Lung (tissue), 13 donors: Measurements from ENCODE around the gene AP2B1. TPM values are rescaled to one million over a fixed set of nuclear protein-coding genes. Genes with fewer than 3 reads are reported as not detected.

ENCODE experiments used
- ATAC-seq: fragments of 200-7000 bp; cut with Tn5 transposase; one replicate; pipeline ENCODE4 v1.9.1; 2020; ENCODE audit warnings: moderate number of reproducible peaks; ENCODE audit not compliant: insufficient read depth, low FRiP score
- DNase-seq, 3 donors: peaks; one replicate each; pipeline ENCODE4 v3.0.0-alpha.2; 2013 to 2017
- H3K27ac ChIP-seq, 2 donors: one replicate each; pipeline ENCODE4 v1.5.1; 2013; ENCODE audit warnings: mild to moderate bottlenecking in 2 of 2, moderate library complexity in 2 of 2, control low read depth in 1 of 2, inconsistent platforms in 1 of 2, low read depth in 1 of 2, low read length in 1 of 2
- H3K27me3 ChIP-seq, 3 donors: one replicate each; pipeline ENCODE4 v1.5.1; 2013; ENCODE audit warnings: low read length in 2 of 3; ENCODE audit not compliant: control insufficient read depth in 3 of 3, insufficient read depth in 3 of 3
- H3K36me3 ChIP-seq, 4 donors: one replicate each; pipeline ENCODE4 v1.5.1; 2013; ENCODE audit warnings: low read length in 4 of 4, mild to moderate bottlenecking in 1 of 4, moderate library complexity in 1 of 4; ENCODE audit not compliant: control insufficient read depth in 4 of 4, insufficient read depth in 4 of 4
- H3K4me1 ChIP-seq, 5 donors: one replicate each; pipeline ENCODE4 v1.5.1; 2013; ENCODE audit warnings: low read length in 5 of 5, mild to moderate bottlenecking in 2 of 5, moderate library complexity in 1 of 5; ENCODE audit not compliant: control insufficient read depth in 5 of 5, insufficient read depth in 5 of 5
- H3K4me3 ChIP-seq: one replicate; pipeline ENCODE4 v1.5.1; 2013; ENCODE audit warnings: mild to moderate bottlenecking, control low read depth, moderate library complexity
- H3K9ac ChIP-seq, 2 donors: one replicate each; pipeline ENCODE4 v1.5.1; 2013; ENCODE audit warnings: low read length in 2 of 2, control low read depth in 1 of 2; ENCODE audit not compliant: insufficient read depth in 1 of 2
- H3K9me3 ChIP-seq, 4 donors: one replicate each; pipeline ENCODE4 v1.5.1; 2013; ENCODE audit warnings: low read length in 3 of 4, mild to moderate bottlenecking in 1 of 4, moderate library complexity in 1 of 4; ENCODE audit not compliant: control insufficient read depth in 4 of 4, insufficient read depth in 3 of 4
- CTCF ChIP-seq: IDR thresholded peaks from 2 replicates; pipeline ENCODE4 v1.5.1; 2012; ENCODE audit warnings: mild to moderate bottlenecking; ENCODE audit errors: control extremely low read depth, extremely low read depth
- WGBS, 2 donors: extraction: QIAGEN DNeasy Blood & Tissue Kit; methylation state at CpG; one replicate each; pipeline ENCODE4 v1.1.7; 2013; 5-methylcytosine and 5-hydroxymethylcytosine counted together
- polyA plus RNA-seq, 2 donors: library from polyadenylated mRNA; stranded (reverse); fragments of 200-250 nt; gene quantifications; one replicate each; pipeline ENCODE4 v1.2.1, GENCODE V29; 2013
- small RNA-seq: library from RNA; depleted of rRNA; stranded (forward); fragments of <200 nt; gene quantifications from one replicate; pipeline ENCODE3, GENCODE V24; 2014; ENCODE audit warnings: low replicate concordance
- total RNA-seq, 2 donors: library from RNA; depleted of rRNA in 1 of 2; stranded (reverse); fragments of >200 nt in 1 of 2; gene quantifications; one replicate each; pipeline ENCODE4 v1.2.1, GENCODE V29; 2014 to 2021
- donor health status: control.
- donor health status: control.
- donor health status: Bipolar disorder and iron deficiency.
- donor health status: healthy.
- donor health status: DM: yes; HTN: yes; CAD: no.

The AP2B1 gene
- total and polyA plus RNA-seq, 4 donors, result 52.9 to 156 (median 82.4) TPM

DNA sequence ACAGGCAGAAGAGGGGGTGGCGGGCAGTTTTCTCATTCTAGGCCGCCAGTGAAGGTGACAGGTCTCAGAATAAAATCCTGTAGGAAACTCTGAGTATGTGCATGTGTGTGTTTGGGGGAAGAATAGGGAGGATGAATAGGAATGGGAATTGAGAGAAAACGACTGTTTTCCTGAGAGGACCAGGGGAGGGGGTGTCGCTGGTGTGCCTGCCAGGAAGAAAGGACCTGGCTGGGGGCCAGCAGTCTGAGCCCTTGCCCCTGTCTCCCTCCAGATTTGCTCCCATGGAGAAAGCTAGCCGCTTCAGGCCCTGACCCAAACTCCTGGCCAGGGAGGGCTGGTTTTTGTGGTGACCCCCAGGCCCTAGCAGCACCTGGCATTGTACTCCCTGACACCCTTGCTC lies 187.9 kb downstream of the AP2B1 start:
- Histone ChIP-seq H3K27me3 (peaks cover 0 to 2% (median 0%) of the 10 kb centered on the region in 3 donors), H3K4me3 (no peak overlapping the region), H3K9ac (peak overlapping the region in 1 of 2 donors; percentile 16), H3K4me1 (peaks cover 0 to 32% (median 20%) of the 10 kb centered on the region in 5 donors), H3K27ac (peak overlapping the region in 1 of 2 donors; percentile 78), H3K9me3 (no peaks in the 10 kb centered on the region), H3K36me3 (peaks cover 0 to 2% (median 0%) of the 10 kb centered on the region in 4 donors)
- DNase-seq (peak in 2 of 3 donors; percentile 34 to 35), ATAC-seq (no peak)
- 59 to 77% methylated on average over 5 of the region's 5 CpGs for WGBS, 2 donors
- no peak for TF ChIP-seq CTCF

DNA sequence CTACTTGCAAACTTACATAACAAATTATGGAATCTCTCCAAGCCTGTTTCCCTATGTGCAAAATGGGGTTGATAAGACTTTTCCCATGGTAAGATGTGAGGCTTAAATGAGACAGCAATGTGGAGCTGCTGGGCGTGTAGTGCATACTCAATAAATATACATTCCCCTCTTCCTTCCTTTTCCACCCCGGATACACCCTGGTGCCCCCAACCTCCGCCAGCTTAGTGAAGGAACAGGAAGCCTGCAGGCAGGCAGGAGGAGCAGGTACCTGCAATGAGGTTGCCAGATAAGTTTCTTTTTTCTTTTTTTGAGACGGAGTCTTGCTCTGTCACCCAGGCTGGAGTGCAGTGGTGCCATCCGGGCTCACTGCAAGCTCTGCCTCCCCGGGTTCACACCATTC lies 188.5 kb downstream of the AP2B1 start:
- peaks cover 0 to 2% (median 0%) of the 10 kb centered on the region in 4 donors for H3K36me3 ChIP-seq
- 21 to 43% methylated on average over 6 of the region's 6 CpGs for WGBS, 2 donors
- H3K27ac ChIP-seq, result peak overlapping the region in 1 of 2 donors; percentile 78
- no peaks in the 10 kb centered on the region for H3K9me3 ChIP-seq
- no peak overlapping the region for H3K4me3 ChIP-seq
- ATAC-seq, result no peak
- peak in 1 of 3 donors; percentile 32 for DNase-seq
- H3K4me1 ChIP-seq, result peaks cover 0 to 32% (median 20%) of the 10 kb centered on the region in 5 donors
- peaks cover 0 to 2% (median 0%) of the 10 kb centered on the region in 3 donors for H3K27me3 ChIP-seq
- no peak for TF ChIP-seq CTCF
- H3K9ac ChIP-seq, result no peak overlapping the region

Small RNA genes within 50 kb of the gene (small RNA-seq; reads per million reads assigned to genes)
- gene AC004134.1 (not detected), gene AC015911.1 (not detected), gene SNORD7 (37.6 reads per million, percentile 97 among the genes with 10 or more reads in this experiment)

Other genes with a start within 250 kb of the AP2B1 start
- gene SLFN11, start 213.7 kb upstream of the AP2B1 start, total RNA-seq, result 10 to 100 TPM; 22.7 to 66.0 TPM
- 10 to 100 TPM; 12.1 to 13.0 TPM for gene SLFN11, start 213.7 kb upstream of the AP2B1 start, polyA plus RNA-seq
- 10 to 100 TPM; 12.4 to 27.4 TPM for gene SLFN12, start 154.8 kb upstream of the AP2B1 start, total RNA-seq
- gene SLFN12, start 154.8 kb upstream of the AP2B1 start, polyA plus RNA-seq, result 1 to 10 TPM; 2.9 to 3.7 TPM
- 10 to 100 TPM; 20.6 to 39.1 TPM for gene SLFN13, start 138.6 kb upstream of the AP2B1 start, total RNA-seq
- gene SLFN13, start 138.6 kb upstream of the AP2B1 start, polyA plus RNA-seq, result 1 to 10 TPM; 5.2 TPM
- gene SLFN12L, start 49.6 kb upstream of the AP2B1 start, total RNA-seq, result 10 to 100 TPM in 1 of 2 donors, 1 to 10 TPM in 1; 2.1 to 13.2 TPM
- under 1 TPM; 0.59 to 0.88 TPM for gene SLFN12L, start 49.6 kb upstream of the AP2B1 start, polyA plus RNA-seq
- gene SLFN14, start 26.5 kb upstream of the AP2B1 start, total RNA-seq, result 1 to 10 TPM in 1 of 2 donors, not detected in 1; 2.3 TPM
- under 1 TPM in 1 of 2 donors, not detected in 1; 0.34 TPM for gene SLFN14, start 26.5 kb upstream of the AP2B1 start, polyA plus RNA-seq
- gene PEX12, start 8.8 kb upstream of the AP2B1 start, total RNA-seq, result 1 to 10 TPM; 5.1 to 5.3 TPM
- gene PEX12, start 8.8 kb upstream of the AP2B1 start, polyA plus RNA-seq, result 1 to 10 TPM; 2.6 to 3.7 TPM
- under 1 TPM in 1 of 2 donors, not detected in 1; 0.80 TPM for gene RASL10B, start 144.3 kb downstream of the AP2B1 start, total RNA-seq
- gene RASL10B, start 144.3 kb downstream of the AP2B1 start, polyA plus RNA-seq, result under 1 TPM; 0.57 to 1.00 TPM
- gene GAS2L2, start 165.9 kb downstream of the AP2B1 start, total RNA-seq, result 10 to 100 TPM in 1 of 2 donors, 1 to 10 TPM in 1; 4.6 to 11.5 TPM
- gene GAS2L2, start 165.9 kb downstream of the AP2B1 start, polyA plus RNA-seq, result 1 to 10 TPM; 1.6 to 3.3 TPM
- gene C17orf50, start 173.6 kb downstream of the AP2B1 start, total RNA-seq, result under 1 TPM in 1 of 2 donors, not detected in 1; 0.40 TPM
- under 1 TPM; 0.18 to 0.26 TPM for gene C17orf50, start 173.6 kb downstream of the AP2B1 start, polyA plus RNA-seq
- gene MMP28, start 208.3 kb downstream of the AP2B1 start, total RNA-seq, result 10 to 100 TPM; 30.5 to 54.5 TPM
- gene MMP28, start 208.3 kb downstream of the AP2B1 start, polyA plus RNA-seq, result 10 to 100 TPM; 34.2 to 72.6 TPM
- 100 to 1,000 TPM; 134 to 138 TPM for gene TAF15, start 222.2 kb downstream of the AP2B1 start, total RNA-seq
- gene TAF15, start 222.2 kb downstream of the AP2B1 start, polyA plus RNA-seq, result 10 to 100 TPM; 88.5 to 94.1 TPM